SHP77 treated with DMSO at 0.1 percent for 48 hours (cell line): ENCODE measurements around the gene KAT6B.

Source experiments
- DNase-seq: peaks from one replicate; lab custom pipeline; 2025; lab: John Stamatoyannopoulos, UW

The KAT6B gene

DNA sequence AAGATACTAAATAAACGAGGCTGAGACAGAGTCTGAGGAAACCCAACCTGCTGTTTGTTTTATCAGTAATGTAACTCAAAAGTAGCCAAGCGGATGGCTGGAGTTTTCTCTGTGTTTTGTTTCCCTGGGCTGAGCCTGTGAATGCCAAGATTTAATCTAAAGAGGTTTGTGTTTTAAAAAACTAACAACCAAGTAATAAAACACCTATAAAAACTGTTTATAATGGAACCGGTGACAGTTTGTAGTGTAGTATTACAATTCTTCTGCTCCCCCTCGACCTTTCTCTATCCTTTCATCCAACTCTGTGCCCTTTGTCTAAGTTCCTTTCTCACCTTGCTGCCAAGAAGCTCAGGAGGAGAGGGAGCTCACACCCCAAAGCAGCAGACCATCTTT, 2.6 kb upstream of the KAT6B start:
- DNase-seq = no peak

DNA sequence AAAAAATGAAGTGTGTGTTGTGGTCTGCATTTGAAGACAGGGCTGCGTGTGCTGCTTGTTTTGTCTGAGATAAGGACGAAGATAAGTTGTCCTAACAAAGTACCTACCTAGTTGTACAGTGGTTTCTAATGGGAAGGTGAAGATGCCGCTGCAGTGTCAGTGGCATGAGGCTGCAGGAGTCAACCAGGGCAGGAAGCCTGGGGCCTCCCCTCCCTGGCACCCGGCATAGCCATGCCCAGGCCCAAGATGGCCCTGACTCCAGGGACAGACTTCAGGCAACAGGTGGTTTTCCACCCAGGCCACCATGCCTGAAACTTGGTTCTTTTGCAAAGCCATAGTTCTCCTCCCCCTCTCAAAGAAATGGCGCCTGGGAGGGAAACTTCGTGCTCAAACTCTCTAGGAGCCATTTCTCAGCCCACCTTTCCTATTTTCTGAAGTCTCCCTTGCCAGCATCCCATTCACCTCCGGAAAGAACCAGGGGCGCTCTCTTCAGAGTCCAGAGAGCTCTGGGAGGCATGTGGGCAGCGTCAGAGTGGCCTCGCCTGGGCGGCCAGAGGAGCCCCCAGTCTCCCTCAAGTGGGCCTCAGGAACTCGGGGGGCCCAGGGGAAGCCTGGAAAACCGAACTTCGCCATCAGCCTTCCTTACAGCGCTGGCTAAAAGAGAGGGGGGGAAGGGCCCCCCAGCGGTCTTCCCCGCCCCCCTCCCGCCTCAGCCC, 2.1 kb upstream of the KAT6B start:
- DNase-seq = no peak

DNA sequence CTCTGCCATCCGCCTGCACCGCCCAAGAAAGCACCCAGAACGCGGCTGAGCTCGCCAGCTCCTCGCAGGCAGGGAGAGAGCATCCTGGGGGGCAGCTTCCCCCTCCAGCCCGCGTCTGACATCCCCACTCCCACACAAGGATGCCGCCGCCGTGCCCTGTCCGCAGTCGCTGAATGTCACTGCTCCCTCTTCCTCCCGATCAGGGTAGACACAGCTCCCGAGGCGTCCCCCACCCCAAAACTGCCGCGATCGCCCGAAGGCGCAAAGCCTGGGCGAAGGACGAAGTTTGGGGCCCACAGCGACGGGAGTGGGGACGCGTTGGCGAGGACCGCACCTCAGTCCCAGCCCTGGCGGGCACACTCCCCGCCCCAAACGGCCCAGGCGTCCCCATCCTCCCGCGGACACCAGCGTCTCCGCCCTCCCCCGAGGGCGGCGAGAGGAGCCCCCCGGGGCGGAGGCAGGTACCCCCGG, 1.5 kb upstream of the KAT6B start:
- DNase-seq = no peak

DNA sequence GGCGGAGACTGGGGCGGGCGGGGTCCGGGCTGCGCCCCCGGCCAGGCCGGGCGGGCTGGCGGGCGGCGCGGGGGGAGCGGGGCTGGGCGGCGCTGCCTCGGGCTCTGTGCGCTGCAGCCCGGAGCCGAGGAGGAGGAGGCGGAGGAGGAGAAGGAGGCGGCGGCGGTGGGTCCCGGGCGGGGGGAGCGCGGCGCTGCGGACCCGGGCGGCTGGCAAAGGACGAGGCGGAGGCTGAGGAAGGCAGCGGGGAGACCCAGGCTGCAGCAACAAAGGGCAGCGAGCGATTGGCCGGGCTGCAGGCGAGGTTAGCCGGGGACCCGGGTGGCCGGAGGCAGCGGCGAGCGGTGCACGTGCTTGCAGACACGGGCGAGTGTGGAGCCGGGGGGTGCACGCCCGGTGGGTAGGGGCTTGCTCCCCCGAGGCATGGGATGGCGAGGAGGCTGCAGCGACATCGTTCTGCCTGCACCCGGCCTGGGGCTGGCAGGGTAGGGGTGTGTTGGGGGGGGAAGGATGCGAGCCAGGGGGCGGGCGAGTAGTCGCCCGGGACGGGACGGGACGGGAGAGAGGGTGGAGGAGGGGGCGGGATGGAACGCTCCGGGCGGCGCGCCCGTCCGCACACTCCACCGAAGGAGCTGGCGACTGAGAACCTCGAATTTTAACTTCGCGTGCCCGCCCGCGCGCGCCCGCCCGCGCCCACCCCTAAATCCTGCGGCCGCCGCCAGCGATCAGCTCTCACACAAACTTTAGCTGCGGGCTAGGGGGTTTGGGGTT, 844 bp upstream of the KAT6B start:
- DNase-seq = no peak

DNA sequence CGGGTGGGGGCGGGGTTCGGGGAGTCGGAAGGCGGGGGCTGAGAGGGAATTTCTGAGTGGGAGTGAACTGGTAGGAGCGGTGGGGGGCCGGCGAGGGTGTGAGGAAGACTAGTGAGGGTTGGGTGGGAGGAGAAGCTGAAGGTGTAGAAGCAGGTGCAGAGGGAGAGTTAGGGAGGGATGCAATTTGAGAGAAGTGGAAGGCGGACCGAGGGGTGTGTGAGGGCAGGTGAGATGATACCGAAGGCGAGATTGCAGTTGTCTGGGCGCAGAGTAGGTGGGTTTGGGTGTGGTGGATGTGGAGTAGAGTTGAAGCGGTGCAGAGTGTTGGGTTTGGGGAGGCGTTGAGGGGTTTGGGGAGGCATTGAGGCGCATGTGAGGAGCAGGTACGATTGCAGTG, 643 bp downstream of the KAT6B start:
- DNase-seq = no peak

DNA sequence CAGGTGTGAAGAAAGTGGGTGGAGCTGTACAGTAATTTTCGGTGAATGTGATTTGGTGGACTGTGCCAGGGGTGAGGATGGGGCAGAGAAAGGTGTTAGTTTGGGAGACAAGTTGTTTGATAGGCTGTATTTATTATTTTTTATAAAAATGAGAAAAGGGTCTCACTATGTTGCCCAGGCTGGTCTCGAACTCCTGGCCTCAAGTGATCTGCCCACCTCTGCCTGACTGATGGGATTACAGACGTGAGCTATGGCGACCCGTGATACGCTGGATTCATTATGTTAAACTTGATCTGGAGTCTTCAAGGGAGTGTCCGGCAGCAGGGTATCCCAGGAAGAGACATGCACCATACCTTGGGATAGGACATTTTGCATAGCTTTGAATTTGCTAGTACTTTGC, 1.3 kb downstream of the KAT6B start:
- DNase-seq = no peak

DNA sequence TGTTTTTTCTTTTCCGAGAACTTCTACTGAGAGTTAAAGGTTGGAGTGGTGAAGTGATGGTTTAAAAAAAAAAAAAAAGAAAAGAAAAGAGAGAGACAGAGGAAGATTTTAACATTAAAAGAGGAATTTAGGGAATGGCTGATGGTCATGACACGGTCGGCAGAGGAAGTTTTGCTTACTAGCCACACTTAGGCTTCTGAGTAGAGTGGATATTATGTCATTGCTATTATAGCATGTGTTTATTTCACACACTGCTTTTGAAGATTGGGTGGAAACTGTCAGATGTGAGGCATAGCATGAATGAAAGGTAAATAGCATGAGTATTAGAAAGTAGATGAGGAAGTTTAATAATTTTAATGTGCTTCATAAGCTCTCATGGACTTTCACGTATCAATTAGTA, 2.5 kb downstream of the KAT6B start:
- no peak for DNase-seq

DNA sequence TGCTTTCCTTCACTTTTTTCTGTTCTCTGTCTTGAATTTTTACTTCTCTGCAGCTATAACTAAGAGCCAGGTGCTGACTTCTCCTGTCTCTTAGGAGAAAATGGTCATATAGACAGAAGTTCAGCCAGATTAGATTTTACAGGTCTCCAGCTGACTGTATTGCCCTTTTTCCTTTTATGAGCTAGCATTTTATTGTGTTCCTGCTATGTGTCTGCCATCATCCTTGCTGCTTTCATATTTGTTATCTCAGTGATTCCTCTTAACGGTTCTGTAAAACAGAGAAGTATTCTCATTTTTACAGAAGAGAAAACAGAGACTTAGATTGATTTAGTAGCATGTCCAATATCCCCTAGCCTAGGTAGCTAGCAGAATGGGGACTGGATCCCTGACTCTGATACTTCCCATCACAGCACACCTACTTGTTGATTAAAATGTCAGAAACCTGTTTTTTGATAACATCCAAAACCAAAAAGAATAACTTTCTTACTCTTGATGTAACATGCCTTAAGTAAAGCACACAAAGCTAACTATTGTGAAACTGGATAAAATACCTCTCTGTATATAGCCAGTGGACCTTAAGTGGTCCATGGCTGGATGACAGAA, 5.2 kb downstream of the KAT6B start:
- DNase-seq = no peak

DNA sequence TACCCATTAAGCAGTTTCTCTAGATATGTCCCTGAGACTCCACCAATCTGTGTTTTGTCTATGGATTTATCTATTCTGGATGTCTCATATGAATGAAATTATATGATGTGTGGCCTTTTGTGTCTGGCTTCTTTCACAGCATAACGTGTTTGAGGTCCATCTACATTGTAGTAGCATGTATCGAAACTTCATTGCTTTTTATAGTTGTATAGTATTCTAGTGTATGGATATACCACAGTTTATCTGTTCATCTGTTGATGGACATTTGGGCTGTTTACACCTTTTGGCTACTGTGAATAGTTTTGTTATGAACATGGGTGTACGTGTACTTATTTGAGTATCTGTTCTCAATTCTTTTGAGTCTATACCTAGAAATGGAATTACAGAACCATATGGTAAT, 9.6 kb downstream of the KAT6B start:
- no peak for DNase-seq

DNA sequence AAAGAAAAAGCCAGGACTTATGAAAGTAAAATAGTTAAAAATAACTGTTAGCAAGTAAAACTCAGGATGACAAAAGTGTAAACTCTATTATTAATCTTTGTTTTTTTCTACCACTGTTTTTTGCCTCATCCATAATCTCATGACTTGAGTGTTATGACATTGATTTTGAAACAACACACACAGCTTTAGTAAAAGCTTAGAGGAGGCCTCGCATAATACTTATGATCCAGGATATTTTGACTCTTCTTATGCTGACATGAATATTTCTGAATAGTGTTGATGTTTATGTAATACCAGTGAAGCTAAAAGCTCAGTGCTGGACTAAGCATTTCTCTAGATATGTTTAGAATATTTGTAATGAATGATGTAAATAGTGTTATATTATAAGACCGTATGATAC, 10.5 kb downstream of the KAT6B start:
- no peak for DNase-seq

DNA sequence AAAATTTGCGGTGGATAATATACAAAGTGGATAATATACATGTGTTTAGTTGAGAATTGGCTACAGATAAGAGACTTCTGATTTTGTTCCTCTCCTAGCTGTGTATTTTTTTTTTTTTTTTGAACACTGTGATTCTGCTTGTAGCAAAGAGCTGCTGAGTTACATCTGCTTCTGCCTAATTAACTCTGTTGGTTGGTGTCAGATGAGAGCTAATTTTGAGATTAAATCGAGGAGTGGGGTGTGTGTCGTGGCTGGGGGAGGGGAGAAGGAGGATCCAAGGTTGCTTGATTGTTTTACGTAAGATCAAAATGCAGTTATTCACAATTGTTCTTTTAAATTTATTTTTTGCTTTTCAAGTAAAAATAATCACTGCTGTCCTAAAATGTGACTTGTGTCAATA, 11.3 kb downstream of the KAT6B start:
- no peak for DNase-seq

DNA sequence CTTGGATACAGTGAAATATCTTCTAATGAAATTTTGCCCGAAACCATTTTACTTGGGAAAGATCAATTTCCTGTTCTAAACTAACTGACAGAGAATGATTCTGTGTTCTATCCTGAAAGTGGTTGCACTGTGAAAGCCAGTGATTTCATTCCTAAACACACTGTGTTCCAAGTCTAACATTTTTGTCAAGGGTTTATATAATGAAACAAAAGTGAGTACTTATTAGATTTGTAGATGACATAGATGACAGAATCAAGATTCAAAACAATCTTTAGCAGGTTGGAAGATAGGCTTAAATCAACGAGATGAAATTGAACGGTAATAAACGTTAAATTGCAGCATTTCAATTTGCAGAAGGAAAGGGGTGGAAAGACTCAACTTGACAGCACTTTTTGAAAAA, 13.3 kb downstream of the KAT6B start:
- DNase-seq = no peak

DNA sequence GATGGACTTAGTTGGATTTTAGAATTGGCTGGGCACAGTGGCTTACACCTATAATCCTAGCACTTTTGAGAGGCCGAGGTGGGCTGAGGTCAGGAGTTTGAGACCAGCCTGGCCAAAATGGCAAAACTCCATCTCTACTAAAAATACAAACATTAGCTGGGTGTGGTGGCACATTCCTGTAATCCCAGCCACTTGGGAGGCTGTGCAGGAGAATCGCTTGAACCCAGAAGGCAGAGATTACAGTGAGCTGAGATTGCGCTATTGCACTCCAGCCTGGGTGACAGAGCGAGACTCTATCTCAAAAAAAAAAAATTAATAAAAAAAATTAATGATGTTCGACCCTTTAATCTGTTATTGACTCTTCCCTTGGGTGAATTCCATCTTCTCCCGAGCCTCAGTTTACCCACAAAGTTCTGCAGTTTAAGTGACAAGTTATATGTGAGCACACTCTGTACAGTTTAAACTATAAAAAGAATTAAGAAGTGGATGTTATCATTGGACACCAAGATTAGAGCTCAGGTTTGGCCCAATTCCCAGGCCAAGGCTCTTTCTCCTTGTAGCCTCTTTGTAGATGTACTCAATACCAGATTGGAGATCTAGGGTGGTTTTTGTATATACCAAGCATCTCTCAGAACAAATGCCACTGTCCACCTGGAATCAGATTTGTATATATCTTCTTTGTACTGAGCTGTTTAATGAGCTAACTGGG, 15.0 kb downstream of the KAT6B start:
- no peak for DNase-seq

DNA sequence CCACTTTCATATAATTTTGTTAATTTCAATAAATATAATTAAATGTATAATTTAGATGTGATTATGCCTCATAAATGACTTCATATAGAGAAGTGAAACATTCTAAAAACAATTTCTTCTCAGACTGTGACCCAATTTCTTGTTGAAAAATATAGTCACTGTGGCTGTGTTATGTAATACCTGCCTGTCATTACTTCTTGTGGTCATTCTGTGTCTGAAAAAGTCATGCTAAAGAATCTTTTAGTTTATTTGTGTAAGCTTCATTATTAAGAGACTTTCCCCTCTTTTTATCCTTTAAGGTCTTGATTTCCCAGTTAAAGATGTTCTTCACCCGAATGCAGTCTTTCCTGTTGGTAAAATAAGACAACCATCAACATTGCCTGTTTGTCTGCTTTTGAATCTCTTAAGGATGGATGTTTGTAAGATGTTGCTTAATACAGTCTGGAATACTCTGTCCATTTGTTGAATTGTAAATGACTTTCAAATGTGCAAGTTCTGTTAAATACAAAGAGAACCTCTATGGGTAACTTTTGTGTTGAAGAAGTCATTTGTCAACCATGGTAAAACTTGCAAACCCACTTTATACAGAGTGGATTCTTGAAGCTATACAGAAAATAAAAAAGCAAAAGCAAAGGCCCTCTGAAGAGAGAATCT, 16.0 kb downstream of the KAT6B start:
- no peak for DNase-seq

DNA sequence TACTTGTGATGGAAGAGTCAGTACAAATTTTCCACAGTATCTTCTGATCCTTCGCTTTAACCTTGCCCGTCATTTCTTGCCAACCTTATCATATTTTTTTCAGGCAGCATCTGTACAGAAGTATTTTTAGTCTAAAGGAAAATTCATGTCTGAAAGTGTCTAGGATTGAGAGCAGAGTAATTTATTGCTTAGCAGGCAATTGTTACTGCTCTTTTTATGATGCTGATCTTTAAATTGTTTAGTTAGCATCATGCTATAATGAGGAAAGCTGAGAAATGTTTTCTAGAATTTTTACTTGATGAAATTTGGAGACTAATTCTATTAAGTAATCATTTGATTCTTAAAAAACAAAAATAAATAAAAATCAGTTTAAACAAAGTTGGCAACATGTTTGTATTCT, 20.6 kb downstream of the KAT6B start:
- no peak for DNase-seq

DNA sequence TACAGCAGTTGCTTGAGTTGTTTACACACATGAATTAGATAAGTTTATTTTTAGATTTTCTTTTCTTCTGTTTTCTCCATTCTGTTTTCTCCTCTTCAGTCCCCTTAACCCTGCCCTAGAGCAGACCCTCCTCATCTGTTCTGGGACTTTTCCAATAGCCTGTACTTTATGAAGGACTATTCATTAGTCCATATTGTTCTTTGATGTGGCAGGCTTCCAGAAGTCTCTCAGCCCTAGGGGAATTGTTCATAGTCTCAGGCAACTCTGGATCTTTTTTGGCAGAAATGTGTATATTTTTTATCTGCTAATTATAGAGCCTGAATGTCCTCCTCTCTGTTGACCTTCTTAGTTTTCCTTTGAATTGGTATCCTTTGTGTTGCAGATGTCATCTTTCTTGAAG, 25.4 kb downstream of the KAT6B start:
- no peak for DNase-seq

DNA sequence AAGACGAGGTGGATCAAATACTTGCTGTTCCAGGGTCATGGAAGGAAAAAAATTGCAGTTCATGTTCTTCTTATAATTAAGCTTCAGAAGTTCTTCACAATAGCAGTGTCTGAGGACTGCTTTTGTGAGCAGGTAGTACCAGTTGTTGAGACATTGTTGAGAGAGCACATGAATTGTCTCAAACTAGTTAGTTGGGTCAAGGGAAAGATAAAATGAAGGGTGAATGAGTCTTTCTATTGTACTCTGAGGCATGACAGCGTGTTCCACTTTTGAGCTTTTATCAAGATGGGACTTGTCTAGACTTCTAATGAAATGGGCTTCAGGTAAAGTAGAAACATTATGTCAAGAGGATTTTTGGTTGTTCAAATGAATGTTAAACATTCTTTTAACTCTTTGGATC, 26.0 kb downstream of the KAT6B start:
- no peak for DNase-seq

DNA sequence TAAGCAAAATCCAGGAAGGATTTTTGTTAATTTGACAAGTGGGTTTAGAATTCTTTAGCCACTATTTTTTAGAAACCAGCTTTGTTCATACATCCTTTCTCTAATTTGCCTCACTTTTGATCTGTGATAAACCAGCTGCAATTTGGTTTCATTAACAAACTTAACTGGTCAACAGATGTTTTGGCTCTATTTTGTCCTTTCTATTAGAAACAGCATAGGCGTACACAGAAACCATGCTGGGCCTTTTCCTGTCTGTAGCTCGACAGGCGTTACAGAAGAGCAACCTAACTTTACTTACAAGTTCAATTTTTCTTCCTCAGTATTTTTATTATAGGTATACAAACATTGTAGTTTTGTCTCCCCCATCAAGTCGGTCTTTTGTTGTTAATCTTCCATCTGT, 28.2 kb downstream of the KAT6B start:
- no peak for DNase-seq

DNA sequence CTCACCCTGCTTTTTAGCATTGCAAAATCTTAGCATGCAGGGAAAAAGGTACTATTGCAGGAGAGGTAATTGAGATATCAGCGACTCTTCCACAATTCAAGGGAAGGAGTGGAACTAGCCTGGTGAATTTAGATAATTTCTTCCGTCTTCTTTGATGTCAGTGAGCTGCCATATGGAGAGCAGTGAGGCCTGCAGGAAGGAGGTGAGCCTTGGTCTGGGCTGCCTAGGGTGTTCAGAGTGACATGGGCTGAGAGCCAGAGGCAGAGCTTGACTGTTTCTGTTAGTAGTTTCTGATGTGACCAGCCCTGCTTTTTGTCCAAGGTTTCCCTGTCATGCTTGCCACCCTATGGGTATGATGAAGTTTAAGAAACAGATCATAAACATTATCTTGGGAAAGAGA, 28.6 kb downstream of the KAT6B start:
- DNase-seq = no peak

DNA sequence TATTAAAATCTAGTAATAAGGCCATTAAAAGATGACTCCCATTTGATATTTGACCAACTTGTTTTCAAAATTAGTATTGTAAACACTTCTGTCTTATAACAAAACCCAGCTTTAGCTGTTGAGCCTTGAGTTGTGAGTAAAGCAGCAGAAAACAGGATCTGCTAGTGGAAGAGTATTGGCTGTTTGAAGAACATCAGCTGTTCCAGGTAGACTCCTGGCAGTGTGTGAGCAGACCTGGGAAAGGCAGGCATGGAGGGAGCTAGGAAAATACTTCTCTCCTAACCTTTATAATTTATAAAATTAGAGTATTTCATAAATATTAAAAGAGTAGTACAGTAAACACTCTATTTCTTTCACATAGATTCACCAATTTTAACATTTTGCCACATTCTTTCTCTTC, 29.0 kb downstream of the KAT6B start:
- DNase-seq = no peak

DNA sequence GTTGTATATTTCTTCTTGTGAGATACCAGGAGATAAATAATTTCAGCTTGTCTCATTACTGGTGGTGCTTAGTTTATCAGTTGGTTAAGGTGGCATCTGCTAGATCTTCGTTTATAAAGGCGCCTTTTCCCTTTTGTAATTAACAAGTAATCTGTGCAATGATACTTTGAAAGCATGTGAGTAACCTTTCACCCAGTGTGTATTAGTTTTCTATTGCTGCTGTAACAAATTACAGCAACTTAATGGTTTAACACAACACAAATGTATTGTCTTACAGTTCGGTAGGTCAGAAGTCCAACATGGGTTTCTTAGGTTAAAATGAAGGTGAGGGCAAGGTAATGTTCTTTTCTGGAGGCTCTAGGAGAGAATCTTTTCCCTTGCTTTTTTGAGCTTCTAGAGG, 30.5 kb downstream of the KAT6B start:
- no peak for DNase-seq

DNA sequence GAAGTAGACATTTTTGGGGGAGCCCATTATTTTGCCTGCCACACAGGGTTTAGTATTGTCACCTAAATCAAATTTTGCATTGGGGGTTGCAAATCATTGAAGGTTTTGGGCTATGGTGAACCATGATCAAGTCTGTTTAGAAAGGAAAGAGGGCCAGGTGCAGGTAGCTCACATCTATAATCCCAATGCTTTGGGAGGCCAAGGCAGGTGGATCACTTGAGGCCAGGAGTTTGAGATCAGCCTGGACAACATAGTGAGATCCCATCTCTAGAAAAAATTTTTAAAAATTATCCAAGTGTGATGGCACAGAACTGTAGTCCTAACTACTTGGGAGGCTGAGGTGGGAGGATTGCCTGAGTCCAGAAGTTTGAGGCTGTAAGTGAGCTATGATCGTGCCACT, 31.2 kb downstream of the KAT6B start:
- DNase-seq = no peak
